Kidney capillary endothelial cell (primary cell): ENCODE results near the gene PLAU.
"Not testable (repeated sequence)": the region's sequence is repeated elsewhere in the genome, so short reads cannot be mapped to it uniquely, and the experiment has no call there.

Source experiments
- DNase-seq: peaks from one replicate; pipeline ENCODE4 v3.0.0-alpha.2; 2018; ENCODE audit warnings: low spot score

PLAU gene

DNA sequence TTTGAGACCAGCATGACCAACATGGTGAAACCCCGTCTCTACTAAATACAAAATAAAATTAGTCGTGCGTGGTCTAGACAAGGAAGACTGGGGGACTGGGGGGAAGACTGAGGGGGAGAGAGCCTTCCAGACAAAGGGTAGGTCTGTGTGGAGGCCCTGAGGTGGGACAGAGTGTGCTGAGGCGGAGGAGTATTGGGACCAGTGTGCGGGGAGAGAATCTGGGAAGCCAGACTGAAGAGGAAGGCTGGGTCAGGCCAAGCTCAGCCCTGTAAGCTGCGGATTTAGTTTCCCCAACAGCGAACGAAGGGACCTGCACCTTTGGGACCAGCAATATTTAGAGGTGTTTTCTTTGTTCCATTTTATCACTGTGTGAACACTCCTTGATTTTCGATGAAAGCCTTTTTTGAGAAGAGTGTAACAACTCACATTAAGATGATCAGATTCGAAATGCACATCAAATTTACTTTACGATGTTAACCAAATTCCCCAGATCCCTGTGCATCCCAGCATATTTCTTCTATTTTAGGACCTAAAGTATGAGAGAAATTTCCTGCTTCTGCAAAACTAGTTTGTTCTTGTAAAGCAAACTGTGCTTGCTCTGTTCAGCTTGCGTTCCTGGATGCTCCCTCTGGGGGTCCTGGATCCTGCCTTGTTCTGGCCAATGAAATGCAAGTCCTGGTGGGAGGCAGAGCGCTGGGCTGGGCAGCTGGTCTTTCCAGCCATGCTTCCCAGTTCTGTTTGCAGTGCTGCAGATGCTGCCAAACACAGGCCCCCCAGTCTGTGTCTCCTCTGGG, 39.4 kb downstream of the PLAU start:
- DNase-seq = no peak

DNA sequence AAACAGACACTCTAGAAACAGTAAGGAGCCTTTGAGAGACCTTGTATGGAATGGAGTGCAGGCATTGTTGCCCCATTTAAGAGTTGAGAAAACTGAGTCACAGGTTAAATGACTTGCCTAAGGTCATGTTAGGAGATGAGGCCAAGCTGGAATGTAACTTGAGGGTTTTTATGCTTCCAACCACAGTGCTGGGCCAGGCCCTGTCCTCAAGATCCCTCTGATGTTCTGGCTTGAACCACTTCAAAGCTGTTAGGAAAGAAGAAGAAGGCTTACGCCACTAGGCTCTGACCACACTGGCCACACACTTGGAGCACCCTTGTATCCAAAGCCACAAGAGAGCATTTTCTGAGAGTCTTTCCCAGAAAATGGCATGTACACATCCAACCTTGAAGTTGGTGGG, 42.7 kb downstream of the PLAU start:
- no peak for DNase-seq

DNA sequence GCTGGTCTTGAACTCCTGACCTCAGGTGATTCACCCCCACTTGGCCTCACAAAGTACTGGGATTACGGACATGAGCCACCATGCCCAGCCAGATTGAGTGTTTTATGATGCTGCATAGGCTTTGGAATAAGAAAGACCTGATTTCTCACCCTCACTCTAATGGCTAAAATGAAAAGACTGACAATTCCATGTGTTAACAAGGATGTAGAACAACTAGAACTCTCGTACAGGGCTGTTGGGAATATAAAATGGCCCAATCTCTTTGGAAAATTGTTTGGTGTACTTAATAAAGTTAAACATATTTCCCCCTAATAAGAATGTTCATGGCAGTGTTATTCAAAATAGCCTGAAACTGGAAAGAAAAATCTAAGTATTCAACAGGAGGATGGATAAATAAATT, 43.8 kb downstream of the PLAU start:
- no peak for DNase-seq

DNA sequence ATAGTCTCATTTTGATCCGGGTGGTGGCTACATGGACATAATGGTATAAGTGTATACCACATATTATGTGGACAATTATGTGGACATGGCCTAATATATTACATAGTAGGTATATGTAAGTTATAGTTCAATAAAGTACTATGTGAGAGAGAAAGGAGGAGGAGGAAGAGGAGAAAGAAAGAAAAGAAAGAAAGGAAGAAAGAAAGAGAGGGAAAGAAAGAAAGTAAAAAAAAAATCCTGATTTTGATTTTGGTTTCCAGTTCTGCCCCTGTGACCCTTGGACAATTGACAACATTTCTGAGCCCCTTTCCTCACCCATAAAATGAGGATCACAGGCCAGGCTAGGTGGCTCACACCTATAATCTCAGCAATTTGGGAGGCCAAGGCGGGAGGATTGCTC, 44.8 kb downstream of the PLAU start:
- no peak for DNase-seq

DNA sequence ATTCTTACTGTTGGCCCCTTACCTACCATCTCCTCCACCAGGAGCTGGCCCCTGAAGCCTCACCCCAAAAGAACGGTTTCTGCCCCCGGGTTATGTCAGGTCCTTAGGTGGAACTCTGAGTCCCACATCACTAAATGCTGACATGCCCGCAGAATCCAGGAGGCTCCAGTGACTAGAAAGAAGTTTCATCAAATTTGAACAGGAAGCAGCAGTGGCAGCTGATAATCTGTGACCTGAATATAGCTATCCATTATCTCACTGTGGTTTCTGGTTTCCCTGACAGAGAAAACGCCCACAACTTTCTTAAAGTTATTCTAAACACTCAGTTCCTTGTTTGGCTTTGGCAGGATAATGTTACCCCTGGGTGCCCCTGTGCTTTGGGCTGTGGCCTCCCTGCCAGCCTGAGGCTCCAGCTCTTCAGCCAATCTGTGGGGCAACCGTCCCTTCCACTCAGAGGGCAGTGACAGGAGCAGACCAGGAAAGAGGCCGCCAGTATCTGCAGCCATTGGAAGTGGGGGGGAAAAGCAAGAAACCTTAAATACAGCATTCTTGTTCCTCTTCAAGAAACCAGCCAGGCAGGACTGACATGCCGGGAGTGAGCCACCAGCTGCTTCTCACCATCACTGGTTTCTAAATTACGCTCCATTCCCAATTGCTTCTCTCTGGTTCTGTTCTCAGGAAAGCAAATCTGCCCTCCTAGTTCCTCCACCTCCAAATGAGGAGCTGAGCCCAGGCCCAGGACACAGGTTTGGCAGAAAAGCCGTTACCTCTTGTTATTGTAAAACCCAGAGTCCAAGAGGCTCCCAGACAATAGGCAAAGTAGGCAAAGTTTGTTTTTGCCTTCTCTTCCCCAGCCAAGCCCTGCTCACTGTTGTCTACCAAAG, 45.8 kb downstream of the PLAU start:
- DNase-seq = no peak

DNA sequence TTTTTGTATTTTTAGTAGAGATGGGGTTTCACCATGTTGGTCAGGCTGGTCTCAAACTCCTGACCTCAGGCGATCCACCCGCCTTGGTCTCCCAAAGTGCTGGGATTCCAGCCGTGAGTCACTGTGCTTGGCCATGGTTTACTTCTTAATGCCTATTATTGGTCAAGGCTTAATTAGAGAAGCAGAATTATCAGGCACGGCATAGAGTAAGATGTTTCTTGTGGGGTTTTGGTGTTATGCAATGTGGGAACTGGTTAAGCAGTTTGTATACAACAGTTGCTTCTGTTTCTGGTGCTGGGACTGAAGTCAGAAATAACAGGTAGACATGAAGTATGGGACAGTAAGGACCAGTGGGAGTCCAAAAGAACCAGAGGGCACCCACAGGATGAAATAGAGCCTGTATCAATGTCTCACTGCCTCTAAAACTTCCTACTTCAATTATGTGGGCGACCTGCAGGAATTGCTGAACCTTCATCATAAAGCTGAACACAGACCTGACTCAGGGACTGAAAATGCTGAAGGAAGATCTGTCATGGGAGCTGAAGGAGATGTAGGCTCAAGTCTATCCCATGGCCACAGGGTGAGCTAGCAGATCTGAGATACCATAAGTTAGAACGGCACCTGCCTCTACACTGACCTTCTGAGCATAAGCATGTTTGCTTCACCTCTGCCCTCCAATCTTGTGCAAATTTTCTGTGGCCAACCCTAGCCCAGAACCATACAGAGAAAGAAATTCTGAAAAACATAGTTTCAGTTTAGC, 48.7 kb downstream of the PLAU start:
- DNase-seq = no peak

DNA sequence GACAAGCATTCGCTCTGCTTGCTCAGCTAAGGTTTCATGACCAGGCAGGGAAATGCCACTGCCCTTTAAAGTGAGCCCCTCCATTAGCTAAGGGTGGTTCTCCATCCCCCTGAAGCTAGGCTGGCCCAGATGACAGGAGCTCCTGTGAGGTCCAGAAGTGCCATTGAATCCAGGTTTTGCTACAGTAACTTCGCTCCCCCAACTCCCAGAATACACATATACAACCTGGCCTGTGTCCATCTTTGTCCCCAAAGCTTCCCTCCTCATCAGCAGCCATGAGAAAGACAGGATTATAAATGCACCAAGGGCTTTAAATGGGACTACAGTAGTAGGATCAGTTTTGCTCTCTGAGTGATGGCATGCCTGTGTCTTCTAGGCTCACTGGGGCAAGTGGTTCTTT, 51.5 kb downstream of the PLAU start:
- no peak for DNase-seq

DNA sequence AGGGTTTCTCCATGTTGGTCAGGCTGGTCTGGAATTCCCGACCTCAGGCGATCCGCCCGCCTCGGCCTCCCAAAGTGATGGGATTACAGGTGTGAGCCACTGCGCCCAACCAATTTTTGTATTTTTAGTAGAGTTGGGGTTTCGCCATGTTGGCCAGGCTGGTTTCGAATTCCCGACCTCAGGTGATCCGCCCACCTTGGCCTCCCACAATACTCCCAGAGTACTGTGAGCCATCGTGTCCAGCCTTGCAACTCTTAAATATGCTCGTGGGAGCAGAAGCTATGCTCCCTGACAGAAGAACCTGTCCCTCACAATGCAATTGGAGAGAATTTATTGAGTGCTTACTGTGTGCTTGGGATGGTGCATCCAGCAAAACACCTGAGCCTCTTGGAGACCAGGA, 52.6 kb downstream of the PLAU start:
- DNase-seq = not testable (repeated sequence)

DNA sequence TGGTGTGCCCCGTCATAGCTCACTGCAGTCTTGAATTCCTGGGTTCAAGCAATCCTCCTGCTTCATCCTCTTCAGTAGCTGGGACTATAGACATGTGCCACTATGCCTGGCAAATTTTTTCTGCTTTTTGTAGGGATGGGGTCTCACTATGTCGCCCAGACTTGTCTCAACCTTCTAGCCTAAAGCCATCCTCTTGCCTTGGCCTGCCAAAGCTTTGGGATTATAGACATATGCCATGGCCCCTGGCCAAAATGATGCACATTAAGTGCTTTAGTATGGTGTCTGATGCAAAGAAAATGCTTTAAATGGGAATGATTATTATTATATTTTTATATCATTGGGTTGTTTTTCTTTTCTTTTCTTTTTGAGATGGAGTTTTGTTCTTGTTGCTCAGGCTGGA, 53.8 kb downstream of the PLAU start:
- DNase-seq = no peak

DNA sequence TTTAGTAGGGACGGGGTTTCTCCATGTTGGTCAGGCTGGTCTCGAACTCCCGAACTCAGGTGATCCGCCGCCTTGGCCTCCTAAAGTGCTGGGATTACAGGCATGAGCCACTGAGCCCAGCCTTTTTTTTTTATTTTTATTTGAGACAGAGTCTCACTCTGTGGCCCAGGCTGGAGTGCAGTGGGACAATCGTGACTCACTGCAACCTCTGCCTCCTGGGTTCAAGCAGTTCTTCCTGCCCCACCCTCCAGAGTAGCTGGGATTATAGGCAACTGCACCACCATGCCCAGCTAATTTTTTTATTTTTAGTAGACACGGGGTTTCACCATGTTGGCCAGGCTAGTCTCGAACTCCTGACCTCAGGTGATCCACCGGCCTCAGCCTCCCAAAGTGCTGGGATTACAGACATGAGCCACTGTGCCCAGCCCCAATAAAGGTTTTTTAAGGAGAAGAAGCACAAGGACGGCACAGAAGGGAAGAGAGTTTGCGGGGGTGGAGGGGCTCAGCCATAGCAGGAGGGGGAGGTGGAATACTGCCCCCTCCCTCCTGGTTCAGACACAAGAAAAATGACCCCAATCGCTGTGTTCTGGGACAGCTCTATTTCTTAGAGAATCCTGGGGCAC, 54.4 kb downstream of the PLAU start:
- DNase-seq = peak; percentile 47

DNA sequence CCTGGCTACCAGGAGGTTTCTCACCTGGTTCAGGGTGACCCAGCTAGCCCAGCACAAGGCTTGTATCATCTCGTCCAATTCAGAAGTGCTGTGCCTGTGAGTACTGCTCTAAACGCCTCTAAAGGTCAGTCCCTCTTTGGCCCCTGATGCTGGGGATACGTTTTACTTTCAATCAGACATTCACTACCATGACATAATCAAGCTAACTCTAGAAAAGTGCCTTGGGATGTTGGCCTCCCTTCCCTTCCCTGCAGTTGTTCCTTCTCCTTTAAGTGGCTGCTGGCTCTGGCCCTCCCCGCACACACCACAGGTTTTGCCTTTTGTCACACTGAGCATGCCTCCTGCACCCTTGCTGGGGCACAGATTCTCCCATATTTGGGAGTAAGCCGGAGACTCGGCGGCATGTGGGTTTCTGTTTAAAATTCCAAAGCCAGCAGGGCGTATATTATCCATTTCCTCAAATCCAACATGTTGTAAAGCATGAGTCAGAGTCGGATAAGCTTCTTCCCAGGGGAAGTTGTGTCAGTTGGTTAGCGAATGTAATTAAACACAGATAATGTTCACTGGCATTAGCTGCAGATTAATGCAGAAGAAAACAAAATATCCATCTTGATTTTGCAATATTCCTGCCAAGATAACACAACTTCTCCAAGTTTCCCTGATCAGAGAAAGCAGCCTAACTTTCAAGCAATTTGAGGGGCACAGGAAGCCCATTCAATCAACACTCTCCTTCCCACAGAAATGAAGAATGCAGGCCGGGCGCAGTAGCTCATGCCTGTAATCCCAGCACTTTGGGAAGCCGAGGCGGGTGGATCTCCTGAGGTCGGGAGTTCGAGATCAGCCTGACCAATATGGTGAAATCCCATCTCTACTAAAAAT, 55.2 kb downstream of the PLAU start:
- DNase-seq = peak; percentile 91

DNA sequence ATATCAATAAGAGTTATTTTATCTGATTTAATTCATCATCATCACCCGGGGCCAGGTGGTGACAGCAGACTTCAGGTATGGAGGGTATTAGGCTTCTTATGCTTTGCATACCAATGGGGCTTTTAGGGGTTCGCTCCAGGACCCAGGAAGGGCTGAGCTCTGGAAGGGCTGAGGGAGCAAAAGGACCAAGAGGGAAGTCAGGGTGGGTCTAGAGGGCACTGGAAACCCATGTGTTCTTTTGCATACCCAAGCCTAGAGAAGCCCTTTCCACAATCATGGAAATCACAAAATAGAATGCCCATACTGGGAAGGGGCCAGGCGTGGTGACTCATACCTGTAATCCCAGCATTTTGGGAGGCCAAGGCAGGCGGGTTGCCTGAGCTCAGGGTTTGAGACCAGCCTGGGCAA, 56.1 kb downstream of the PLAU start:
- no peak for DNase-seq
